HG03342 (cell line): ENCODE measurements around the gene BAX.

Experiments used
- ATAC-seq: cut with Tn5 transposase; IDR thresholded peaks from one replicate; pipeline ENCODE4 v1.9.1; 2021; ENCODE audit warnings: mild to moderate bottlenecking, moderate library complexity; ENCODE audit not compliant: unreplicated experiment

Gene BAX

DNA sequence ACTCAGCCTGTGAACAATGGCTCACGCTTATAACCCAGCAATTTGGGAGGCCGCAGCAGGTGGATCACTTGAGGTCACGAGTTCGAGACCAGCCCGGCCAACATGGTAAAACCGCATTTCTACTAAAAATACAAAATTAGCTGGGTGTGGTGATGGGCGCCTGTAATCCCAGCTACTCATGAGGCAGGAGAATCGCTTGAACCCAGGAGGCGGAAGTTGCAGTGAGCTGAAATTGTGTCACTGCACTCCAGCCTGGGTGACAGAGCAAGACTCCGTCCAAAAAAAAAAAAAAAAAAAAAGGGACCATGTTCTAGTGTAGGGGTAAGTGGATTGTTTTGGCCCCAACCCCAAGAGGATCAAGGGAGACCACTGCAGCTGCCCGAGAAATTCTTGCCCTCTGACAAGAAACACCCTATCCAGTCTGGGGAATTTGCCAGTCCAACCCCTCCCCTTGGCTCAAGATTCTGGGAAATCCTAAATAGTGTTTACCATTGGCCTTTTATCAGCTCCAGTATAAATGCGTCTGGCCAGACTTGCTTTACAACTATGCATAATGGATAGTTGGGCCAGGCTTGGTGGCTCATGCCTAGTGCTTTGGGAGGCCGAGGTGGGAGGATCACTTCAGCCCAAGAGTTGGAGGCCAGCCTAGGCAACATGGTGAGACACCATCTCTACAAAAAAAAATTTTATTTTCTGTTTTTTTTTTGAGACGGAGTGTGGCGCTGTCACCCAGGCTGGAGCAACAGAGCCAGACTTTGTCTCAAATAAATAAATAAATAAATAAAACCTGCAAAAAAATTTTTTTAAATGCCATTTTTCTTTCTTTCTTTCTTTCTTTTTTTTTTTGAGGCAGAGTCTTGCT lies 26.3 kb upstream of the BAX start:
- ATAC-seq, result no peak

DNA sequence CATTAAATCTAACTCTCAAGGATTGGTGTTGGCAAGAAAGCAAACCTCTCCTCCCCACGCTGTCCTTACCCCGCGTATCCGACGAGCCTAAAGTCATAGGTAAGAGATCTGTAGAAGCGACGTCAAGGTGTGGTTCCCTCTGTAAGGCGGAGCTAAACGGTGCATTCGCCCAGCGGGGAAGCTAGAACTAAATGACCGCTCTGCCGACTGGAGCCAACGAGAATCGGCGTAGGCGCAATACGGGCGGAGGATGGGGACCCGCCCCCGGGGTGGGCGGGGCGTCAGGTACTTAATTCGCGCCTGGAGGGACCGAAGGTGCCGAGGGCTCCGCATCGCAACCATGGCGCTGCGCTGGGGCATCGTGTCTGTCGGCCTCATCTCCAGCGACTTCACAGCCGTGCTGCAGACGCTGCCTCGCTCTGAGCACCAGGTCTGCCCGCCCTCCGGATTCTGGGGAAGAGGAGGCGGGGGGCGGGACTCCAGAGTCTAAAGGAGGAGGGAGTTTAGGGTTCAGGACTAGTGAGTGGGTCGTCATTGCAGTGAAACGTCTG lies 21.2 kb upstream of the BAX start, which contains the start of gene DHDH:
DHDH (plus strand) TSS at position 318 of the 551 bp plus-strand sequence; CDS start at position 341, 23 bp downstream.
- no peak for ATAC-seq

DNA sequence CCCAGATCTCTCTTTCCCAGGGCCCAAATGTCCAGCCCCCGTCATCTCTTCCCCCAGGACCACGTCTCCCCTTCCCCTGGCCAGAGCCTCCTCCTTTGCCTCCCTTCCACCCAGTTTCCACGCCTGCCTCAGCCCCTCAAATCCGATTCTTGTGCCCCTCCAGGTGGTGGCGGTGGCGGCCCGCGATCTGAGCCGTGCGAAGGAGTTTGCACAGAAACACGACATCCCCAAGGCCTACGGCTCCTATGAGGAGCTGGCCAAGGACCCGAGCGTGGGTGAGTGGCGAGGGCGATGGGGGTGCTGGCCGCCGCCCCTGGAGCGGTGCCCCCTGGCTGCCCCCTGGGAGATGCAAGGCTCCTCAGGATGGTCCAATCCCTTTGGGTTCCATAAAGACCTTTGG lies 19.8 kb upstream of the BAX start:
- no peak for ATAC-seq

DNA sequence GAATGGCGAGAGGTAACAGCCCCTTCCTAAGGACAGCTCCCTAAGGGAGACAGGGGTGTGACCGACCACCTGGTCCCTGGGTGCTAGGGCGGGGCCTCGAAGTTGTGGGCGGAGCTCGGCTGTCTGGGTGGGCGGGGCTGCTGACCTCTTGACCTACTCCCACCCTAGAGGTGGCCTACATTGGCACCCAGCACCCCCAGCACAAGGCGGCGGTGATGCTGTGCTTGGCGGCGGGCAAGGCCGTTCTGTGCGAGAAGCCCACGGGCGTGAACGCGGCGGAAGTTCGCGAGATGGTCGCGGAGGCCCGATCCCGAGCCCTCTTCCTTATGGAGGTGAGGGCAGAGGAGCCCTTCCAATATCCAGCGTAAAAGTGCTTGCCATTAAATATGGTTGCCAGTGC lies 18.8 kb upstream of the BAX start:
- no peak for ATAC-seq

DNA sequence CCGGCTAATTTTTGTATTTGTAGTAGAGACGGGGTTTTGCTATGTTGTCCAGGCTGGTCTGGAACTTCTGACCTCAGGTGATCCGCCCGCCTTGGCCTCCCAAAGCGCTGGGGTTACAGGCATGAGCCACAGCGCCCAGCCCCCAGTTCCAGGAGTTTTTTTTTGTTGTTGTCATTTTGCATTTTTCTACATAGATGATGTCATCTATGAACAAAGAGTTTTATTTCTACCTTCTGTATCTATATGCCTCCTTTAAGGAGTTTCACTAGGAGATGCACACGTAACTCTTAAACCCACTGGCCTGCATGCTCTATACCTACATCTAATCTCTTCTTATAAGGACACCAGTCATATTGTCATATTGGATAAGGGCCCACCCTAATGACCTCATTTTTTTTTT lies 16.4 kb upstream of the BAX start:
- ATAC-seq, result no peak

DNA sequence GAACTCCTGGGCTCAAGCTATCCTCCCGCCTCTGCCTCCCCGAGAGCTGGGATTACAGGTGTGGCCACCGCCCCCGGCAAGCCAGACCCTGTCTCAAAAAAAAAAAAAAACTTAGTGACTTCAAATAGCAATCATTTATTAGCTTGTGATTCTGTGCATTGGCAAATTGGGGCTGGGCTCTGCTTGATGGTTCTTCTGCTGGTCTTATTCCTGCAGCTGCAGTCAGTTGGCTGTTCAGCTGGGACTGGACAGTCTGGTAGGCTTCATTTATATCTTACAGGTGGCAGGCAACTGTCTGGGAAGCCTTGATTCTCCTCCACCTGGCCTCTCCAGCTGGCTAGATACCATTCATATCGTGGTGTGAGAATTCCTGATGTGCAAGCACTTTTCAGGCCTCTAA lies 13.8 kb upstream of the BAX start:
- ATAC-seq, result no peak

DNA sequence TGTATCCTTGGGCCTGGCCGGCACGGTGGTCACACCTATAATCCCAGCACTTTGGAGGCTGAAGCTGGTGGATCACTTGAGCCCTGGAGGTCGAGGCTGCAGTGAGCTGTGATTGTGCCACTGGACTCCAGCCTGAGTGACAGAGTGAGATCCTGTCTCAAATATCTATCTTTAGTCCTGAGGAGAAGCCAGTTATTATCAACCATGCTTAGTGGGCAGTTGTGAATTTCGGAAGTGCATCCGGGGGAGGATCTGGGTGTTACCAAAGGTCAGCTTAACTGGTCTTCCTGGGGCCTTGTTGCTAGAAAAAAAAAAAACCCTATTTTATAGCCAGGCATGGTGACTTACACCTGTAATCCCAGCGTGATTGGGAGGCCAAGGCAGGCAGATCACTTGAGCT lies 11.6 kb upstream of the BAX start:
- ATAC-seq, result no peak

DNA sequence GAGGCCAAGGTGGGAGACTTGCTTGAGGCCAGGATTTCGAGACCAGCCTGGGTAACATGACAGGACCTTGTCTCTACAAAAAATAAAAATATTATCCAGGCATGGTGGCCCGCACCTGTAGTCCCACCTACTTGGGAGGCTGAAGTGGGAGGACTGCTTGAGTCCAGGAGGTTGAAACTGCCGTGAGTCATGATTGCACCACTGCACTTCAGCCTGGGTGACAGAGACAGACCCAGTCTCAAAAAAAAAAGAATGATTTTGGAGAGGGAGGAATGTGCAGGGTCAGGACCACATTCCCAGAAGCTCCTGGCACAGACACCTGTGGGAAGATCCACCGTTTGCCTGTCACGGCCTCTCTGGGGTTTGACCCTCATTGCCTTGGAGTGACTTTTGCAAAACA lies 9.3 kb upstream of the BAX start:
- ATAC-seq, result no peak

DNA sequence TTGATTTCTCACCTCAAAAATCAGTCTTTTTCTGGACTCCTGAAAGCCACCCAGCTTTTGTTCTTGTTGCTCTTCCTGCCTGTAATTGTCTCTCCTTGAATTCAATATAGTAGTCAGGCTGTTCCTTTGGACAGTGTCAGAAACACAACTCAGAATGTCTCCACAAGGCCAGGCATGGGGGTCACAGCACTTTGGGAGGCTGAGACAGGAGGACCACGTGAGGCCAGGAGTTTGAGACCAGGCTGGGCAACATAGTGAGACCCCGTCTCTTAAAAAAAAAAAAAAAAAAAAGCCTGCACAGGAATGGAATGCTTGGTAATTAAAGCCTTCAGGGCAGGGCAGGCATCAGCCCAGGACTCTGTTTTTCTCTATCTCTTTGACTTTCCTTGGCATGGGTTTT lies 8.9 kb upstream of the BAX start:
- no peak for ATAC-seq

DNA sequence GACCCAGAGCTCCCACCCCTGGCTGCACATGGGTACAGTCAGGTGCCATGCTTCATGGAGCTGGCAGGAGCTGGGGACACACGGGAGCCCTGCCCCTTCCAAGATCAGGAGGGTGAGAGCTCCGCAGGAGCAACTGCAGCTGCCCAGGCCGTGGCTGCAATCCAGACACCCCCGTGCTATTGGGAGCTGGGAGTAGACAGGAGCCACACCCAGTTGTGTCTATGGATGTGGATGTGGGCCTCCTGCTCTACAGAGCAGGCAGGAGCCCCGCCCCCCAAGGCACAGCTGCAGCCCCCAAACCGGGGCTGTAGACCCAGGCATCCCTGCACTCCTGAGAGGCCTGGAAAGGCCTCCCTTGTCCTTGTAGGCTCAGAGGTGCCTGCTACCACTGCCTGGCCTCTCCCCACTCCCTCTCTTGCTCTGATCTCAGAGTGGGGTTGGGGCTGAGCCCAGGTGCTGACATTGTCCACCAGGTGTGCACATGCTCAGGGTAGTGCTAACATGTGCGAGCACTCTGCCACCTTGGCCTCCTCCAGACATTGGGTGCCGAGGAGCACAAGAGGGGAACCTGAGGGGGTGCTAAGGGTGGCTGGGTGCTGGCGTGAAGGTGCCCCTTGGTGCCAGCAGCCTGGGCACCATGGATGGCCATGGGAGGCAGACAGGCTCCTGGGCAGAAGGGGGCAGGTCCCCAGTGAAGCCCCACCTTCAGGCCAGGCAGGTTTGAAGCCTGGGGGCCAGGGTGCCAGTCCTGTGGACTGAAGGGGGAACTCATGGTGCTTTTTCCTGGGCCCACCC lies 8.0 kb upstream of the BAX start:
- no peak for ATAC-seq

DNA sequence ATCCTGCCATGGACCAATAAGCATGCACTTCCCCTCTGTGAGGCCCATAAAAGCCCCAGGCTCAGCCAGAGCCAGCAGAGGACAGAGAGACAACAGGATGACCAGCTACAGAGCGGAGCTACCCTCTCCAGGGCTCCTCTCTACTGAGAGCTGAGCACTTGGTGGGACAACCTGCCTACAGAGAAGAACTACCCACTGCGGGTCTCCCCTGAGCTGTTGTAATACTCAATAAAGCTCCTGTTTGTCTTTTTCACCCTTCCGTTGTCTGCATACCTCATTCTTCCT lies 7.5 kb upstream of the BAX start:
- ATAC-seq, result no peak

DNA sequence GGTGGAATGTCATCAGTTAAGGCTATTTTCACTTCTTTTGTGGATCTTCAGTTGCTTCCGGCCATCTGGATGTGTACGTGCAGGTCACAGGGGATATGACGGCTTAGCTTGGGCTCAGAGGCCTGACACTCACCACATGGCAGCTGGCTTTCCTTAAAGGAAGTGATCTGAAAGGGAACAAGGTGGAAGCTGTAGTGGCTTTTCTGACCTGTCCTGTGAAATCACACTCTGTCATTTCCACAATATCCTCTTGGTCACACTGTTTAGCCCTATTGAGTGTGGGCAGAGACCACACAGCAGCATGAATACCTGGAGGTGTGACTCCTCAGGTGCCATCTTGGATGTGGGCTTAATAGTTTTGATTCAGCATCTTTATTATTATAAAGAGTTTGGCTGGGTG lies 4.5 kb upstream of the BAX start:
- no peak for ATAC-seq

DNA sequence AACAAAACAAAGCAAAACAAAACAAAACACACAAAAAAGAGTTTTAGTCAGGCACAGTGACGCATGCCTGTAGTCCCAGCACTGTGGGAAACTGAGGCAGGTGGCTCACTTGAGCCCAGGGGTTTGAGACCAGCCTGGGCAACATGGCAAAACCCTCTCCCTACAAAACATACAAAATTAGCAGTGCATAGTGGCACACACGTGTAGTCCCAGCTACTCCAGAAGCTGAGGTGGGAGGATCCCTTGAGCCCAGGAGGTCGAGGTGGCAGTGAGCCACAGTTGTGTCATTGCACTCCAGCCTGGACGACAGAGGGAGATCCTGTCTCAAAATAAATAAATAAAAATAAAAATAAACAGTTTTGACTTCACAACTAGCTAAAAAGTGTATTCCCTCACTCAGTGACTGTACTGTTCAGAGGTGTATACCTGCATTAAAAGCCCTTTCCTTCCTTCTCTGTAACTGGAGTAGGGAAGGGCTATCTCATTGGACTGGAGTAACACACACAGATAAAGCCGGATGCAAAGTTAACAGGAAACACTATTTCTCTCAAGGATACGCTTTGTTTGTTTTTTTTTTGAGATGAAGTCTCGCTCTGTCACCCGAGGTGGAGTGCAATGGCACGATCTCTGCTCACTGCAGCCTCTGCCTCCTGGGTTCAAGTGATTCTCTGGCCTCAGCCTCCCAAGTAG lies 3.7 kb upstream of the BAX start:
- ATAC-seq, result no peak

DNA sequence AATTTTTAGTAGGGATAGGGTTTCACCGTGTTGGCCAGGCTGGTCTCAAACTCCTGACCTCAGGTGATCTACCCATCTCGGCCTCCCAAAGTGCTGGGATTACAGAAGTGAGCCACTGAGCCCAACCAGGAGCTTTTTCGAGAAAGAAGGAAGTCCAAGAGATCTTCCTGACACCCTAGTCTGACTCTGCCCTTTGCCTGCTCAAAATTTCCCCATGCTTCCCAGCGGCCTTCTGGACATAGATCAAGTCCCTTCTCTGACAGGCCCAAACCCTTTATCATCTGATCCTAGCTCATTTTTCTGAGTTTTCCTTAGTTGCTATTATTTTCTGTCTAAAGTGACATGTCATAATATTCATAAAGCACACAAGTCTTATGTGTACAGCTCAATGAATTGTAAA lies 1.5 kb upstream of the BAX start:
- no peak for ATAC-seq

DNA sequence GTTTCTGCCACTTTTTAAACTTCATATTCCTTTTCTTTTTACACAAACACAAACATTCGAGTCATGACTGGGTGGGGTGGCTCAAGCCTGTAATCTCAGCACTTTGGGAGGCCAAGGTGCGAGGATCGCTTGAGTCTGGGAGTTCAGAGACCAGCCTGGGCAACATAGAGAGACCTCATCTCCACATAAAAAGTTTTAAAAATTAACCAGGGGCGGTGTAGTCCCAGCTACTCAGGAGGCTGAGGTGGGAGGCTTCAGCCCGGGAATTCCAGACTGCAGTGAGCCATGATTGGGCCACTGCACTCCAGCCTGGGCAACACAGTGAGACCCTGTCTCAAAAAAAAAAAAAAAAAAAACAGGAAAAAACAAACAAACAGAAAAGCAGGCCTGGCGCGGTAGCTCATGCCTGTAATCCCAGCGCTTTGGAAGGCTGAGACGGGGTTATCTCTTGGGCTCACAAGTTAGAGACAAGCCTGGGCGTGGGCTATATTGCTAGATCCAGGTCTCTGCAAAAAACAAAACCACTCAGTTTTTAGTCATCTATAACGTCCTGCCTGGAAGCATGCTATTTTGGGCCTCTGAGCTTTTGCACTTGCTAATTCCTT lies 583 bp upstream of the BAX start:
- ATAC-seq, result no peak

DNA sequence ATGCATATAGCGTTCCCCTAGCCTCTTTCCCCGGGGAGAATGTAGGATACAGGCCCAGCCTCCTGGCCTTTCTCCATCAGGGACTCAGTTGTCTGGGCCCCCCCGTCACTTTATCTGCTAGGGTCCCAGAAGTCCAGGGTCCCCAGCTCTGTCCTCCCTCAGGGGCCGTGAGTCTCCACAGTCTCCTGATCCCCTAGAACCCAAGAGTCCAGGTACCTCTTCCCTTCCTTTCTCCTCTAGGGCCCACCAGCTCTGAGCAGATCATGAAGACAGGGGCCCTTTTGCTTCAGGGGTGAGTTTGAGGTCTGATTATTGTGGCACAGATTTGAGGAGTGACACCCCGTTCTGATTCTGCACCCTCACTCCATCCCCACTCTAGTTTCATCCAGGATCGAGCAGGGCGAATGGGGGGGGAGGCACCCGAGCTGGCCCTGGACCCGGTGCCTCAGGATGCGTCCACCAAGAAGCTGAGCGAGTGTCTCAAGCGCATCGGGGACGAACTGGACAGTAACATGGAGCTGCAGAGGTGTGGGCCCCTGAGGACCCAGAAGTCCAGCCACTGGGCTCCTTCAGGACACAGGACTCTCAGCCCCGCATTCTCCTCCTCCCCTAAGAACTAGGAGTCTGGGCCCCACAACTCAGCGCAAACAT lies 758 bp downstream of the BAX start:
- ATAC-seq, result no peak

DNA sequence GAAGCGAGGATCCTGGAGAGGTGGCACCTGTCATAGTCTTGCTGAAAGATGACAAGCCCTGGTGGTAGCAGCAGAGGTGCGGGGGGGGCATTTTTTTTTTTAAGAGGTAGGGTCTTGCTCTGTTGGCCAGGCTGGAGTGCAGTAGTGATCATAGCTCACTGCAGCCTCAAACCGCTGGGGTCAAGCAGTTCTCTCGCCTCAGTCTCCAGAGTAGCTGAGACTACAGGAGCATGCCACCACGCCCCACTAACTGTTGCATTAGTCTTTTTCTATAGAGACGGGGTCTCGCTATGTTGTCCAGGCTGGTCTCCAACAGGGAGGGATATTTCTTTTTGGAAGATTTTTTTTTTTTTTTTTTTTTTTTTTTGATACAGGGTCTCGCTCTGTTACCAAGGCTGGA lies 3.3 kb downstream of the BAX start:
- ATAC-seq, result no peak

DNA sequence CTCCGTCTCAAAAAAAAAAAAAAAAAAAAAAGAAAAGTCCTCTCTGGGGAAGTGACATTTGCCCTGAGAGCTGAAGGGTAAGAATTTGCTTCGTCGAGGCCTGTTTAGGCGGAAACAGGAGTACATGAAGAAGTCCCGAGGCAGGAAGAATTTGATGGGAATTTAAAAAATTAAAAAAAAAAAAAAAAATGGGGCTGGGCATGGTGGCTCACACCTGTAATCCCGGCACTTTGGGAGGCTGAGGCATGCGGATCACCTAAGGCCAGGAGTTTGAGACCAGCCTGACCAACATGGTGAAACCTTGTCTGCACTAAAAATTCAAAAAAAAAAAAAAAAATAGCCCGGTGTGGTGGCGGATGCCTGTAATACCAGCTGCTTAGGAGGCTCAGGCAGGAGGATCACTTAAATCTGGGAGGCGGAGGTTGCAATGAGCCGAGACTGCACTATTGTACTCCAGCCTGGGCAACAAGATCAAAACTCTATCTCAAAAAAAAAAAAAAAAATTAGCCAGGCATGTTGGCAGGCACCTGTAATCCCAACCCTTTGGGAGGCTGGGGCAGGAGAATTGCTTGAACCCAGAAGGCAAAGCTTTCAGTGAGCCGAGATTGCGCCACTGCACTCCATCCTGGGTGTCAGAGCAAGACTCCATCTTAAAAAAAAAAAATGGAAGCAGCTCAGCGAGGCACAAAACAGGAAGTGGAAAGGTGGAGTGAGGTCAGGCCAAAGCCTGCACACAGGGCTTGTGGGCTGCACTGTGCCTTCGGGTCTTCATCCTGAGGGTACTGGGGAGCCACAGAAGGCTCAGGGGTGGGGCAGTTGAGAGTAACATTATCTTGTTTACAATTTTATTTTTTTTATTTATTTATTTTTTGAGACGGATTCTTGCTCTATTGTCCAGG lies 4.9 kb downstream of the BAX start:
- ATAC-seq, result no peak

DNA sequence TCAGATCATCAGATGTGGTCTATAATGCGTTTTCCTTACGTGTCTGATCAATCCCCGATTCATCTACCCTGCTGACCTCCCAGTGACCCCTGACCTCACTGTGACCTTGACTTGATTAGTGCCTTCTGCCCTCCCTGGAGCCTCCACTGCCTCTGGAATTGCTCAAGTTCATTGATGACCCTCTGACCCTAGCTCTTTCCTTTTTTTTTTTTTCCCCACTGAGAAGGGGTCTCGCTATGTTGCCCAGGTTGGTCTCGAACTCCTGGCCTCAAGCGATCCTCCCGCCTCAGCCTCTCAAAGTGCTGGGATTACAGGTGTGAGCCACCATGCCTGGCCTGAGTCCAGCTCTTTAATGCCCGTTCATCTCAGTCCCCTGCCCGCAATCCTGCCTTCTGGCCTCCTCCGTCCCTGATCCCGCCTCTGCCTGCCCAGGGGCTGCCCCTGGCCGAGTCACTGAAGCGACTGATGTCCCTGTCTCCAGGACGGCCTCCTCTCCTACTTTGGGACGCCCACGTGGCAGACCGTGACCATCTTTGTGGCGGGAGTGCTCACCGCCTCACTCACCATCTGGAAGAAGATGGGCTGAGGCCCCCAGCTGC lies 6.5 kb downstream of the BAX start:
- ATAC-seq, result no peak
